Mammary epithelial cell (primary cell): ENCODE data around the gene FAM199X.

Source experiments
- CTCF ChIP-seq, 2 donors: IDR thresholded peaks in 1 of 2; conservative IDR thresholded peaks in 1 of 2; 2 replicates each; pipeline ENCODE4 v1.5.1; 2011 to 2012; ENCODE audit warnings: inconsistent platforms in 2 of 2, low read length in 2 of 2, mild to moderate bottlenecking in 2 of 2, control low read depth in 1 of 2, low read depth in 1 of 2; ENCODE audit not compliant: insufficient read depth in 1 of 2; ENCODE audit errors: extremely low read depth in 1 of 2
- EZH2 ChIP-seq: IDR thresholded peaks from 2 replicates; pipeline ENCODE4 v1.6.1; 2012; ENCODE audit warnings: low read length, inconsistent platforms, borderline replicate concordance

GRCh38 chrX:104118765-104119164, 47.5 kb upstream of the FAM199X start:
- no peak for TF ChIP-seq CTCF (conservative IDR thresholded peaks at IDR 0.05 in 1 of 2, IDR thresholded peaks at IDR 0.05 in 1 of 2; ENCODE audit: extremely low read depth in 1 of 2, insufficient read depth in 1 of 2, low read depth in 1 of 2, low read length in 2 of 2)
- TF ChIP-seq EZH2 = no peak
